AG08396 (cell line): ENCODE data around the gene TRAK2.
"Not testable (repeated sequence)": the region's sequence is repeated elsewhere in the genome, so short reads cannot be mapped to it uniquely, and the experiment has no call there.

Experiments
- DNase-seq: peaks from one replicate; pipeline ENCODE4 v3.0.0; 2012; ENCODE audit warnings: low spot score, mixed read lengths

TRAK2 gene, protein sequence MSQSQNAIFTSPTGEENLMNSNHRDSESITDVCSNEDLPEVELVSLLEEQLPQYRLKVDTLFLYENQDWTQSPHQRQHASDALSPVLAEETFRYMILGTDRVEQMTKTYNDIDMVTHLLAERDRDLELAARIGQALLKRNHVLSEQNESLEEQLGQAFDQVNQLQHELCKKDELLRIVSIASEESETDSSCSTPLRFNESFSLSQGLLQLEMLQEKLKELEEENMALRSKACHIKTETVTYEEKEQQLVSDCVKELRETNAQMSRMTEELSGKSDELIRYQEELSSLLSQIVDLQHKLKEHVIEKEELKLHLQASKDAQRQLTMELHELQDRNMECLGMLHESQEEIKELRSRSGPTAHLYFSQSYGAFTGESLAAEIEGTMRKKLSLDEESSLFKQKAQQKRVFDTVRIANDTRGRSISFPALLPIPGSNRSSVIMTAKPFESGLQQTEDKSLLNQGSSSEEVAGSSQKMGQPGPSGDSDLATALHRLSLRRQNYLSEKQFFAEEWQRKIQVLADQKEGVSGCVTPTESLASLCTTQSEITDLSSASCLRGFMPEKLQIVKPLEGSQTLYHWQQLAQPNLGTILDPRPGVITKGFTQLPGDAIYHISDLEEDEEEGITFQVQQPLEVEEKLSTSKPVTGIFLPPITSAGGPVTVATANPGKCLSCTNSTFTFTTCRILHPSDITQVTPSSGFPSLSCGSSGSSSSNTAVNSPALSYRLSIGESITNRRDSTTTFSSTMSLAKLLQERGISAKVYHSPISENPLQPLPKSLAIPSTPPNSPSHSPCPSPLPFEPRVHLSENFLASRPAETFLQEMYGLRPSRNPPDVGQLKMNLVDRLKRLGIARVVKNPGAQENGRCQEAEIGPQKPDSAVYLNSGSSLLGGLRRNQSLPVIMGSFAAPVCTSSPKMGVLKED

GRCh38 chr2:201451292-201452057 is at the start of gene TRAK2, which contains the start of gene STRADB:
Gene TRAK2 (minus strand): TSS chr2:201451458. CDS start chr2:201420507, 30,951 bp downstream.
Gene STRADB (plus strand): TSS chr2:201451740. CDS start chr2:201454841, 3,101 bp downstream.
- peak; percentile 95 for DNase-seq

- no peak for DNase-seq
Measured at GRCh38 chr2:201500534-201500933, 49.3 kb upstream of the TRAK2 start.

GRCh38 chr2:201496785-201497184 is 45.5 kb upstream of the TRAK2 start:
- no peak for DNase-seq

GRCh38 chr2:201490291-201490690 is 39.0 kb upstream of the TRAK2 start:
- no peak for DNase-seq

DNA sequence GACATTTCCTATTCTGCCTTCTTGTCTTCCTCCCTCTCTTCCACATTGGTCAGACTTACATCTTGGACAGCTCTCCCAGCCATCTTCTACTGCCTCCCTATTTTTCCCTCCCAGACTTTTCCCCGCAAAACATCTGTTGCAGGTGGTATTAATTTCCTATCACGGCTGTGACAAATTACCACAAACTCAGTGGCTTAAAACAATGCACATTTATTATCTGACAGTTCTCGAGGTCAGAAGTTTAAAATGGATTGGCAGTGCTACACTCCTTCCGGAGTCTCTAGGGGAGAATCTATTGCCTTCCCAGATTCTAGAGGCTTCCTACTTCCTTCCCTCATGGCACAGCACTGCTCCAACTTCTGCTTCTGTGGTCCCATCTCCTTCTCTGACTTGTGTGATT is 33.5 kb upstream of the TRAK2 start:
- DNase-seq, result no peak

DNA sequence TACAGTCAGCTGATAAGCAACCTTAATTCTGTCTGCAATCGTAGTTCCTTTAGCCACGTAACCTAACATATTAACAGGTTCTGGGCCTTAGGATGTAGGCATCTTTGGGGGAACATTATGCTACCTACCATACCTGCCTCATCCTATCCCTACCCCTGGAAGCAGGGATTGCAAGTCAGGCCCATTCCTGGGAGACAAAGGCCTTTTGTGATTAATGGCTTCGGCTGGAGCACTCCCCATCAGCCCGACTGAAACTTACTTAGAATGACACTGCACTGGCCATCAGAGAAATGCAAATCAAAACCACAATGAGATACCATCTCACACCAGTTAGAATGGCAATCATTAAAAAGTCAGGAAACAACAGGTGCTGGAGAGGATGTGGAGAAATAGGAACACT is 32.5 kb upstream of the TRAK2 start:
- DNase-seq, result not testable (repeated sequence)

GRCh38 chr2:201483342-201483741 is 32.1 kb upstream of the TRAK2 start:
- no peak for DNase-seq

DNA sequence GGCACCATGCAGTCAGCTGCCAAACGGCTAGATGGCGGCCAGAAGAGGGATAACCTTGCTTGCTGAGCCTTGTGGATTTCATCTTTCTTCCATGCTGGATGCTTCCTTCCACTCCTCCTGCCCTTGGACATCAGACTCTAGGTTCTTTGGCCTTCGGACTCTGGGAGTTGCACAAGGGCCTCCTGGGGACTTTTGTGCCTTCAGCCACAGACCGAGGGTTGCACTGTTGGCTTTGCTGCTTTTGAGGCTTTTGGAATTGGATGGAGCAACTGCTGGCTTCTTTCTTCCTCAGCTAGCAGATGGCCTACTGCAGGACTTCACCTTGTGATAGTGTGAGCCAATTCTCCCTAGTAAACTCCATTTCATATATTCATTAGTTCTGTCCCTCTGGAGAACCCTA is 31.3 kb upstream of the TRAK2 start:
- no peak for DNase-seq

DNA sequence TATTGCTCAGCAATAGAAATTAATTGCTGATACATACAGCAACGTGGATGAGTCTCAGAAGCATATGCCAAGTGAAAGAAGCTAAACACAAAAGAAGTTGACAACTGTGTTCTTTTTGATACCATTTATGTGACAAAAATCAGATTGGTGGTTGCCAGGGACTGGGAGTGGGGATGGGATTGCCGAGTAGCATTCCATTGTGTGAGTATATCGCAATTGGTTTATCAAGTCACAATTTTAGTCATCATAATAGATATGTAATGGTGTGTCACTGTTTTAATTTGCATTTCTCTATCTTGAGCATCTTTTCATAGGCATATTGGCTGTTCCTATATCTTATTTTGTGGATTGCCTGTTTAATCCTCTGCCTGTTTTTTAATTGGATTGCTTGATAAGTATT is 21.2 kb upstream of the TRAK2 start:
- no peak for DNase-seq

- DNase-seq, result no peak
Measured at GRCh38 chr2:201471732-201472393, 20.6 kb upstream of the TRAK2 start.

GRCh38 chr2:201470821-201471731 is 19.8 kb upstream of the TRAK2 start:
- no peak for DNase-seq

DNA sequence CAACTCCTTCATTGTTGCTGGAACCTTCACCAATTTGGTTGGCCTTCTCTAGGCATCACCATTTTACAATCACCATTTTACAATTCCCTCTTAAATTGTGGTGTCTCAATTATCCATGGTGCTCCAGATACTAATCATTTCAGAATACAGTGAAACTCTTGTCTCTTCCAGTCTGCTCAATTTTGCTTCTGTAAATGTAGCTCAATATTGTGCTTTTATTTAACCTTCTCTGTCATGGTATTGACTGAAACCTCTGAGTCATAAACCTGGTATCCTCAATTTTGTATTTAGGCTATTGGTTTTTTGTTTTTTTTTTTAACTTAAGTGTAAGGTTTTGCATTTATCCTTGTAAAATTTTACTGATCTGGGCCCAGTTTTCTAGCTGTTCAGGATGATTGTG is 16.4 kb upstream of the TRAK2 start:
- DNase-seq, result no peak

DNA sequence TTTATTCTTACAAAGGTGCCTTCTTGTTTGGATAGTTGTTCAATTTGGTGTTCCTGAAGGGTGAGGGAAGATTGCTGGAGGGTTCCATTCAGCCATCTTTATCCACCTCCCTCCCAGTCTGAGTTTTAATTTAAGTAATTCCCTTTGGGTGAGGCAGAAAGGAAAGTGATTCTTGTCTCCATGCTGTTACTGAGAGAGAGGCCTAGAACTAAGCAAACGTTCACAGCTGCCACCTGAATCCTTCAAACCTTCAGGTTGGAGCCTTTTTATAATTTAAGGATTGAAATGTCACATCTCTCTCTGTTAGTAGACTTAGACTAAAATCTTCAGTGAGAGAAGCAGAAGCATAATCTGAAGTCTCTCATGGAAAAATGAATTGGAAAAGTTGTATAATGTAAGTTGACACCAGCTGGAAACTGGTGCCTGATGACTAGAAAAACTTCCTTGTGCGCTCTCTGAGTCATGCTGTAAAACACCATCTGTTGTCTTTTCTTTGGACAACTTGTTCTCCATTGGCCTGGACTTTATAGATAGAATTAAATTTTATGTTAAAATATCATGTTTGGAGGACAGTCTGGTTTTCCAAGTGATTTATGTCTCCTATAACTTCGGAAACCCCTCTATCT is 14.9 kb upstream of the TRAK2 start:
- peak; percentile 70 for DNase-seq

DNA sequence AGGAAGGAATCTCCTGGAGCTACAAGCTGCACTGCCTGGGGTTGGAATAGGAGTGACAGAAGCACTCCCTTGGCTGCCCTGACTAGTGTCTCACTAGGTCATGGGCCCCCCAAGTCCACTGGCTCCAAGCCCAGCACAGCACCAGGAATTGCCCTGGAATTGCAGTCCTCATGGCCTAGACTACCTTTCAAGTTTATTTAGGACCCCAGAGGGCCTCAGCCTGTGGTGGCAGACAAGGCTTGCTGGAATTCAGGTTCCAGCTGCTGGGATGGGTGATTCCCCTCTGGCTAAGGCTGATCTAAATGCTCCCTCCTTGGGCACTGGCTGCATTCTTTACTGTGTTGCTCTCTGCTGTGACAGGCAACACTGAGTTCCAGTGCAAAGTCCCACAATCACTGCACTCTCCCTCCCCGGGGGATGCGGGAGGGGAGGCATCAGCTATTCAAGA is 14.3 kb upstream of the TRAK2 start:
- DNase-seq, result no peak

- no peak for DNase-seq
Measured at GRCh38 chr2:201464547-201464946, 13.3 kb upstream of the TRAK2 start.

DNA sequence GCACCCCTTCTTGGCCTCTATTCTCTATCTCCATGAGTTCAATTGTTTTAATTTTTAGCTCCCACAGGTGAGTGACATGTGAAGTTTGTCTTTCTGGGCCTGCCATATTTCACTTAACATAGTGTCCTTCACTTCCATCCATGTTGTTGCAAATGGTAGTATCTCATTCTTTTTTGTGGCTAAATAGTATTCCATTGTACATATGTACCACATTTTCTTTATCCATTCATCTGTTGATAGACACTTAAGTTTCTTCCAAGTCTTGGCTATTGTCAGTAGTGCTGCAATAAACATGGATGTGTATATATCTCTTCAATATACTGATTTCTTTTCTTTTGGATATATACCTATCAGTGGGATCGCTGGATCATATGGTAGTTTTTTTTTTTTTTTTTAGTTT is 9.3 kb upstream of the TRAK2 start:
- no peak for DNase-seq

- no peak for DNase-seq
Measured at GRCh38 chr2:201458381-201458780, 7.1 kb upstream of the TRAK2 start.

DNA sequence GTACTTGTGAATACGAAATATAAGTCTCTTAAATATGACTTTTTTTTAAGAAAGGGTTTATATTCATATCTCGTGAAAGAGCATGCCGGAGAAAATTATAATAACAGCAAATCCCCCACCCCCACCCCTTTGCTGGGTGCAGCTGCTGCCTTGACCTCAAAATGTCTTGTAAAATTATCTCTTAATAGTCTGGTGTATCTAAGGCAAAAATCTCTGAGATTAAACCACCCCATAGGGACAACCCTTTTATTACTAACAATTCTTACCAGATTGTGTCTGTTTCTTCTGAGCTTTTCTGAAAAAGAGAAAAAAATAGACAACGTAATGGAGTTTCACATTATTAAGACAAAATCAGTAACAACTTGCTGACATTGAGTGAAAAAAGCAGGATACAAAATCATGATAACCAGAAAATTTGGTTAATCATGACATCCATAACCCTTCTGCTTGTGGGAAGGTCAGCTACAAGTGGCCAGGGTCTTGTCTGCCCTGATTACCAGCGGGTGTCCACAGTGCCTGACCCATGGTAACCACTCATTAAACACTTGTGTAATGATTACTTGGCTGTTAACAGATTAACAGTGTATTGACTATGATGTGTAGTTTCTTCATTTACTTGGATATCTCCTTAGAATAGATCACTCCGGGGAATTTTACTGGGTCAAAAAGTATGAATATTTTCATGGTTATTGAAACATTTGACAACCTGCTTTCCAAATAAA is 1.8 kb upstream of the TRAK2 start:
- no peak for DNase-seq
